ENCODE data around the gene PCDHGB6. TPM values are rescaled to one million over a fixed set of nuclear protein-coding genes. Genes with fewer than 3 reads are reported as not detected.
A peak's percentile ranks its signal among the peaks of the same experiment; 100 is the strongest.

The PCDHGB6 gene
- total and polyA plus RNA-seq, 9 of the 15 experiments (the other 6 are each of a cell fraction or from before 2014, with no cell fraction given): 0.01 to 0.11 (median 0.07) TPM; not detected in 1

DNA sequence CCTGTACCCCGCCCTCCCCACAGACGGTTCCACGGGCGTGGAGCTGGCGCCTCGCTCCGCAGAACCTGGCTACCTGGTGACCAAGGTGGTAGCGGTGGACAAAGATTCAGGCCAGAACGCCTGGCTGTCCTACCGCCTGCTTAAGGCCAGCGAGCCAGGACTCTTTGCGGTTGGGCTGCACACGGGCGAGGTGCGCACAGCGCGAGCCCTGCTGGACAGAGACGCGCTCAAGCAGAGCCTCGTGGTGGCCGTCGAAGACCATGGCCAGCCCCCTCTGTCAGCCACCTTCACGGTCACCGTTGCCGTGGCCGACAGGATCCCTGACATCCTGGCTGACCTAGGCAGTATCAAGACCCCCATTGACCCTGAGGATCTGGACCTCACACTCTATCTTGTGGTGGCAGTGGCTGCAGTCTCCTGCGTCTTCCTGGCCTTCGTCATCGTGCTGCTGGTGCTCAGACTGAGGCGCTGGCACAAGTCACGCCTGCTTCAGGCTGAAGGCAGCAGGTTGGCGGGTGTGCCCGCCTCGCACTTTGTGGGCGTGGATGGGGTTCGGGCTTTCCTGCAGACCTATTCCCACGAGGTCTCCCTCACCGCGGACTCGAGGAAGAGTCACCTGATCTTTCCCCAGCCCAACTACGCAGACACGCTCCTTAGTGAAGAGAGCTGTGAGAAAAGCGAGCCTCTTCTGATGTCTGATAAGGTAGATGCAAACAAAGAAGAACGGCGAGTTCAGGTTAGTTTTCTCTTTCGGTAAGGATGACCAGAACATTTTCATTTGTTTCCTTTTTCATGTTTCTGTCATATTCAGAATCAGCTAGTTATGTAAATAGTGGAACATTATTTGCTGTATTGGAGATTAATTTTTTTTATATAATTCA is 41.6 kb upstream of the PCDHGB6 start:
- no peaks in the 10 kb centered on the region for H4K20me1 ChIP-seq (replicated peaks; ENCODE audit: control insufficient read depth, insufficient read depth, low read length)
- 5% methylated on average over 40 of the region's 46 CpGs for WGBS (ENCODE audit: insufficient coverage, low coverage, missing lambda C conversion rate)
- H3K27me3 ChIP-seq (ENCODE audit: control insufficient read depth in 2 of 2, insufficient read depth in 2 of 2, low read length in 2 of 2): peaks cover 16 to 41% of the 10 kb centered on the region in 2 experiments
- no peak overlapping the region for H3K4me3 ChIP-seq
- H3K27ac ChIP-seq (ENCODE audit: extremely low read depth, low read depth, low read length): no peak overlapping the region
- 0 out of 2 replicates have a peak, but pooled peaks have one; percentile 64 for TF ChIP-seq ZNF75A (CRISPR knock-in tag; IDR thresholded peaks at IDR 0.05)
- no peak for TF ChIP-seq ZNF445 (CRISPR knock-in tag; IDR thresholded peaks at IDR 0.05; ENCODE audit: low read depth)
- TF ChIP-seq, protein P1, sequence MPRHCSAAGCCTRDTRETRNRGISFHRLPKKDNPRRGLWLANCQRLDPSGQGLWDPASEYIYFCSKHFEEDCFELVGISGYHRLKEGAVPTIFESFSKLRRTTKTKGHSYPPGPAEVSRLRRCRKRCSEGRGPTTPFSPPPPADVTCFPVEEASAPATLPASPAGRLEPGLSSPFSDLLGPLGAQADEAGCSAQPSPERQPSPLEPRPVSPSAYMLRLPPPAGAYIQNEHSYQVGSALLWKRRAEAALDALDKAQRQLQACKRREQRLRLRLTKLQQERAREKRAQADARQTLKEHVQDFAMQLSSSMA (CRISPR knock-in tag; IDR thresholded peaks at IDR 0.05): no peak
- TF ChIP-seq CHD2 (IDR thresholded peaks at IDR 0.05; ENCODE audit: low read depth, low read length): no peak
- POLR2A ChIA-PET: no interaction called here
- no peaks in the 10 kb centered on the region for H3K9me3 ChIP-seq (replicated peaks; ENCODE audit: control insufficient read depth, insufficient read depth, low read depth, low read length)
- ATAC-seq (no peak), DNase-seq (ENCODE audit: extremely low read depth in 1 of 4, low spot score in 3 of 4) (no peak), FAIRE-seq (no peak)
- H2AFZ ChIP-seq (ENCODE audit: low read depth, low read length): no peak overlapping the region
- in situ Hi-C loops (cut with MboI): no loop called here
- BruUV-seq (replicated peaks): no TSS peak
- CTCF ChIA-PET (ENCODE audit: low intra/inter-chr PET ratio): no interaction called here
- H3K4me2 ChIP-seq (ENCODE audit: insufficient read depth, low read length): no peak overlapping the region
- H3K9me1 ChIP-seq (ENCODE audit: control insufficient read depth, insufficient read depth, low read length): no peaks in the 10 kb centered on the region
- H3K79me2 ChIP-seq (ENCODE audit: control insufficient read depth, insufficient read depth, low read length): no peaks in the 10 kb centered on the region
- intact Hi-C loops (cut with micrococcal nuclease): no loop called here
- peaks cover 0 to 12% of the 10 kb centered on the region in 2 experiments; a peak in 1 of 5 replicates for H3K4me1 ChIP-seq (replicated peaks in 1 of 2; ENCODE audit: control insufficient read depth in 2 of 2, insufficient read depth in 2 of 2, low read length in 2 of 2)
- H3K36me3 ChIP-seq (ENCODE audit: control insufficient read depth, insufficient read depth, low read length): no peaks in the 10 kb centered on the region
- H3K9ac ChIP-seq (ENCODE audit: insufficient read depth in 1 of 2, low read depth in 2 of 2, low read length in 2 of 2): 0 out of 4 replicates have a peak overlapping the region, but pooled peaks of 1 of the 2 experiments have one; percentile 20

All from K562 (cell line).